ENCODE data around the gene EPB41L3. TPM values are rescaled to one million over a fixed set of nuclear protein-coding genes. Genes with fewer than 3 reads are reported as not detected.

Gene EPB41L3
- total and polyA plus RNA-seq, 2 experiments from 2014 or later = 8.0 to 11.7 TPM

DNA sequence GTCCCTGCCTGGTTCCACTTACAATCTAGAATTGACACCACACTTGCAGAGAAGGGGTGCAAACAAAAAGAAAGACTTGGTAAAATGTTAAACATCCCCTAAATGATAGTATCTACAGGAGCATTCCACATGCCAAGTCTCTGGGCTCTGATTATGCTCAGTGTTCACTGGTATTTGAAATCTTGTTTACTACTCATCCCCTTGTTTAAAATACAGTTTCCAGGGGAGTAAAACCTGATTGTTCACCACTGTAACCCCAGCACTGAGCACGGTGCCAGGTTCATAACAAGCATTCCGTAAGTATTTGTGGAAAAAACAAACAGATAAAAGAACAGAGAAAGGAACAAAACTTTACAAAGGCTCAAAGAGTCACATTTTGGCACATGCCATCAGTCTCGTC is 11.7 kb downstream of the EPB41L3 start:
- H3K36me3 ChIP-seq (ENCODE audit: insufficient read depth) = no peaks in the 10 kb centered on the region
- H3K9me3 Mint-ChIP-seq = no peaks in the 10 kb centered on the region
- no peak overlapping the region for H2AFZ ChIP-seq
- H4K20me1 ChIP-seq (replicated peaks; ENCODE audit: insufficient read depth) = no peaks in the 10 kb centered on the region
- 0 out of 3 replicates have a peak, but pooled peaks cover 2% of the 10 kb centered on the region for H3K36me3 Mint-ChIP-seq (ENCODE audit: low read depth)
- H3F3A ChIP-seq (replicated peaks; ENCODE audit: low read depth) = no peaks in the 10 kb centered on the region
- TF ChIP-seq CREB1 (CRISPR knock-in tag; IDR thresholded peaks at IDR 0.05; ENCODE audit: low read depth) (no peak), ZNF114 (CRISPR knock-in tag; IDR thresholded peaks at IDR 0.05) (no peak), ZNF331 (CRISPR knock-in tag; IDR thresholded peaks at IDR 0.05; ENCODE audit: low read depth) (no peak), NANOG (IDR thresholded peaks at IDR 0.05; ENCODE audit: borderline replicate concordance) (no peak), JUNB (IDR thresholded peaks at IDR 0.05; ENCODE audit: unreplicated experiment) (no peak), POLR2AphosphoS5 (IDR thresholded peaks at IDR 0.05; ENCODE audit: low read depth) (no peak)
- TF ChIP-seq, protein P1, sequence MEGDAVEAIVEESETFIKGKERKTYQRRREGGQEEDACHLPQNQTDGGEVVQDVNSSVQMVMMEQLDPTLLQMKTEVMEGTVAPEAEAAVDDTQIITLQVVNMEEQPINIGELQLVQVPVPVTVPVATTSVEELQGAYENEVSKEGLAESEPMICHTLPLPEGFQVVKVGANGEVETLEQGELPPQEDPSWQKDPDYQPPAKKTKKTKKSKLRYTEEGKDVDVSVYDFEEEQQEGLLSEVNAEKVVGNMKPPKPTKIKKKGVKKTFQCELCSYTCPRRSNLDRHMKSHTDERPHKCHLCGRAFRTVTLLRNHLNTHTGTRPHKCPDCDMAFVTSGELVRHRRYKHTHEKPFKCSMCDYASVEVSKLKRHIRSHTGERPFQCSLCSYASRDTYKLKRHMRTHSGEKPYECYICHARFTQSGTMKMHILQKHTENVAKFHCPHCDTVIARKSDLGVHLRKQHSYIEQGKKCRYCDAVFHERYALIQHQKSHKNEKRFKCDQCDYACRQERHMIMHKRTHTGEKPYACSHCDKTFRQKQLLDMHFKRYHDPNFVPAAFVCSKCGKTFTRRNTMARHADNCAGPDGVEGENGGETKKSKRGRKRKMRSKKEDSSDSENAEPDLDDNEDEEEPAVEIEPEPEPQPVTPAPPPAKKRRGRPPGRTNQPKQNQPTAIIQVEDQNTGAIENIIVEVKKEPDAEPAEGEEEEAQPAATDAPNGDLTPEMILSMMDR (conservative IDR thresholded peaks at IDR 0.05; ENCODE audit: low read depth in 2 of 2) = no peak
- TF ChIP-seq, protein P2, sequence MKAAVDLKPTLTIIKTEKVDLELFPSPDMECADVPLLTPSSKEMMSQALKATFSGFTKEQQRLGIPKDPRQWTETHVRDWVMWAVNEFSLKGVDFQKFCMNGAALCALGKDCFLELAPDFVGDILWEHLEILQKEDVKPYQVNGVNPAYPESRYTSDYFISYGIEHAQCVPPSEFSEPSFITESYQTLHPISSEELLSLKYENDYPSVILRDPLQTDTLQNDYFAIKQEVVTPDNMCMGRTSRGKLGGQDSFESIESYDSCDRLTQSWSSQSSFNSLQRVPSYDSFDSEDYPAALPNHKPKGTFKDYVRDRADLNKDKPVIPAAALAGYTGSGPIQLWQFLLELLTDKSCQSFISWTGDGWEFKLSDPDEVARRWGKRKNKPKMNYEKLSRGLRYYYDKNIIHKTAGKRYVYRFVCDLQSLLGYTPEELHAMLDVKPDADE (IDR thresholded peaks at IDR 0.05) = no peak
- TF ChIP-seq, protein P3, sequence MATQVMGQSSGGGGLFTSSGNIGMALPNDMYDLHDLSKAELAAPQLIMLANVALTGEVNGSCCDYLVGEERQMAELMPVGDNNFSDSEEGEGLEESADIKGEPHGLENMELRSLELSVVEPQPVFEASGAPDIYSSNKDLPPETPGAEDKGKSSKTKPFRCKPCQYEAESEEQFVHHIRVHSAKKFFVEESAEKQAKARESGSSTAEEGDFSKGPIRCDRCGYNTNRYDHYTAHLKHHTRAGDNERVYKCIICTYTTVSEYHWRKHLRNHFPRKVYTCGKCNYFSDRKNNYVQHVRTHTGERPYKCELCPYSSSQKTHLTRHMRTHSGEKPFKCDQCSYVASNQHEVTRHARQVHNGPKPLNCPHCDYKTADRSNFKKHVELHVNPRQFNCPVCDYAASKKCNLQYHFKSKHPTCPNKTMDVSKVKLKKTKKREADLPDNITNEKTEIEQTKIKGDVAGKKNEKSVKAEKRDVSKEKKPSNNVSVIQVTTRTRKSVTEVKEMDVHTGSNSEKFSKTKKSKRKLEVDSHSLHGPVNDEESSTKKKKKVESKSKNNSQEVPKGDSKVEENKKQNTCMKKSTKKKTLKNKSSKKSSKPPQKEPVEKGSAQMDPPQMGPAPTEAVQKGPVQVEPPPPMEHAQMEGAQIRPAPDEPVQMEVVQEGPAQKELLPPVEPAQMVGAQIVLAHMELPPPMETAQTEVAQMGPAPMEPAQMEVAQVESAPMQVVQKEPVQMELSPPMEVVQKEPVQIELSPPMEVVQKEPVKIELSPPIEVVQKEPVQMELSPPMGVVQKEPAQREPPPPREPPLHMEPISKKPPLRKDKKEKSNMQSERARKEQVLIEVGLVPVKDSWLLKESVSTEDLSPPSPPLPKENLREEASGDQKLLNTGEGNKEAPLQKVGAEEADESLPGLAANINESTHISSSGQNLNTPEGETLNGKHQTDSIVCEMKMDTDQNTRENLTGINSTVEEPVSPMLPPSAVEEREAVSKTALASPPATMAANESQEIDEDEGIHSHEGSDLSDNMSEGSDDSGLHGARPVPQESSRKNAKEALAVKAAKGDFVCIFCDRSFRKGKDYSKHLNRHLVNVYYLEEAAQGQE (IDR thresholded peaks at IDR 0.05; ENCODE audit: unreplicated experiment) = no peak
- H3K27me3 ChIP-seq (ENCODE audit: insufficient read depth) = no peaks in the 10 kb centered on the region
- H3K4me1 ChIP-seq (ENCODE audit: insufficient read depth) = no peaks in the 10 kb centered on the region
- DNase-seq (ENCODE audit: low spot score) (no peak), ATAC-seq (no peak)
- H3K79me2 ChIP-seq (replicated peaks; ENCODE audit: insufficient read depth) = no peaks in the 10 kb centered on the region
- peaks cover 4% of the 10 kb centered on the region for H3K4me1 Mint-ChIP-seq
- no peak overlapping the region for H3K27ac Mint-ChIP-seq
- H3K4me2 ChIP-seq = no peak overlapping the region
- no peak overlapping the region for H3K27ac ChIP-seq (ENCODE audit: low read depth)
- no peaks in the 10 kb centered on the region for H3K9me2 ChIP-seq (ENCODE audit: insufficient read depth)
- H3K4me3 ChIP-seq = no peak overlapping the region
- no peak overlapping the region for H3K4me3 Mint-ChIP-seq
- peaks cover 5% of the 10 kb centered on the region for H3K27me3 Mint-ChIP-seq (ENCODE audit: insufficient read depth, low read depth, poor library complexity)

DNA sequence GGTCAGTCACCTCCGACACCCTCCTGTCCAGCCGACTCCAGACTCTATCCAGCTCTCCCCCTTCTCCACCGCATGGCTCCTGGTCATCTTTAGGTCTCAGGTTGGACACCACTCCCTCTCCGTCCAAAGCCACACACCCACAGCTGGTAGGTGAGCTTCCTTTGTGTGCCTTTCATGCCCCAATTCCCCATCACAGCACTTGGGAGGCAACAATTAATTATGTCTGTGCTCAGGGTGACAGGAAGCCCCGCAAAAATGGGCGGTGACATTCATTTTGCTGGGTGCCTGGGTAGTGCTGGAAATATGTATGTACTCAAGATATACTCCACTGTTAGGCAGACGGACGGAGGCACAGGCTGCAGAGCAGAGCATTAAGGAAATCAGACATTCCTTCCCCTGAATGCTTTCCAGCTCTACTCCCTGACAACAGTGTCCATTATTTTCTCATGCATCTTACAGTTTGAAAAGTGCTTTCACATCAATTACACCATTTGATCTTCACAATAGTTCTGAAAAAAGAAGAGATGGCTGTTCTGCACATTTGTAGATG is 13.1 kb downstream of the EPB41L3 start:
- no peak for TF ChIP-seq EZH2phosphoT487 (IDR thresholded peaks at IDR 0.05; ENCODE audit: unreplicated experiment)
- no peak for TF ChIP-seq STAT1 (IDR thresholded peaks at IDR 0.05; ENCODE audit: unreplicated experiment)
- no peak for TF ChIP-seq EZH2 (IDR thresholded peaks at IDR 0.05; ENCODE audit: low read depth, unreplicated experiment)
- TF ChIP-seq ZNF331 (CRISPR knock-in tag; IDR thresholded peaks at IDR 0.05; ENCODE audit: low read depth) = no peak
- no peak for TF ChIP-seq NANOG (IDR thresholded peaks at IDR 0.05; ENCODE audit: borderline replicate concordance)
- TF ChIP-seq, protein P1 (conservative IDR thresholded peaks at IDR 0.05; ENCODE audit: low read depth in 2 of 2) = no peak

More for the DNA sequence above, 13.1 kb downstream of the EPB41L3 start:
- DNase-seq (ENCODE audit: low spot score) (no peak), ATAC-seq (no peak)
- Histone ChIP-seq H3F3A (replicated peaks; ENCODE audit: low read depth) (no peaks in the 10 kb centered on the region), H4K20me1 (replicated peaks; ENCODE audit: insufficient read depth) (no peaks in the 10 kb centered on the region), H3K4me1 (ENCODE audit: insufficient read depth) (no peaks in the 10 kb centered on the region), H3K9me2 (ENCODE audit: insufficient read depth) (no peaks in the 10 kb centered on the region), H3K79me2 (replicated peaks; ENCODE audit: insufficient read depth) (no peaks in the 10 kb centered on the region), H3K4me3 (no peak overlapping the region), H3K27me3 (ENCODE audit: insufficient read depth) (no peaks in the 10 kb centered on the region), H3K4me2 (no peak overlapping the region), H2AFZ (no peak overlapping the region), H3K27ac (ENCODE audit: low read depth) (no peak overlapping the region), H3K36me3 (ENCODE audit: insufficient read depth) (no peaks in the 10 kb centered on the region)
- no peak overlapping the region for H3K4me3 Mint-ChIP-seq
- H3K4me1 Mint-ChIP-seq = peaks cover 8% of the 10 kb centered on the region
- no peak overlapping the region; the same call in 1 of the 2 replicates for H3K27ac Mint-ChIP-seq
- peaks cover 5% of the 10 kb centered on the region for H3K27me3 Mint-ChIP-seq (ENCODE audit: insufficient read depth, low read depth, poor library complexity)
- 0 out of 3 replicates have a peak, but pooled peaks cover 2% of the 10 kb centered on the region for H3K36me3 Mint-ChIP-seq (ENCODE audit: low read depth)
- no peaks in the 10 kb centered on the region for H3K9me3 Mint-ChIP-seq
